MM.1S (cell line): ENCODE measurements around the gene FHDC1.

ENCODE experiments used
- CTCF ChIP-seq: fragments of 300-600 bp; sonication (generic); IDR thresholded peaks from 2 replicates; pipeline ENCODE4 v1.5.1; 2016; ENCODE audit warnings: antibody characterized with exemption, low read length, mixed read lengths
- EZH2 ChIP-seq: fragments of 300-600 bp; sonication (generic); optimal IDR thresholded peaks from 2 replicates; pipeline ENCODE3; 2017; ENCODE audit warnings: low read depth, mild to moderate bottlenecking, antibody characterized with exemption, low read length, mixed read lengths

GRCh38 chr4:152892974-152893373 is 43.1 kb upstream of the FHDC1 start:
- TF ChIP-seq CTCF = no peak
- TF ChIP-seq EZH2 = no peak
